ENCODE results near the gene HOXC6. TPM values are rescaled to one million over a fixed set of nuclear protein-coding genes. Genes with fewer than 3 reads are reported as not detected.
A peak's percentile ranks its signal among the peaks of the same experiment; 100 is the strongest.

HOXC6 gene
- total and polyA plus RNA-seq, 2 of the 13 experiments (the other 11 are each of a cell fraction or from before 2014, with no cell fraction given): not detected

GRCh38 chr12:54005531-54005852 is 22.7 kb upstream of the HOXC6 start:
- Histone ChIP-seq H3K9ac (ENCODE audit: insufficient read depth, low read depth, low read length) (no peak overlapping the region), H3K9me3 (ENCODE audit: low read length) (no peaks in the 10 kb centered on the region), H3K27ac (ENCODE audit: extremely low read length, insufficient read depth, low read length) (no peak overlapping the region), H4K20me1 (ENCODE audit: insufficient read depth, low read length) (no peaks in the 10 kb centered on the region), H3K27me3 (ENCODE audit: control insufficient read depth in 1 of 2, insufficient read depth in 2 of 2, low read length in 2 of 2) (peaks cover 29 to 91% of the 10 kb centered on the region in 2 experiments), H3K4me2 (ENCODE audit: low read depth, low read length) (peak overlapping the region; percentile 73), H2AFZ (ENCODE audit: low read length) (no peak overlapping the region), H3K4me3 (replicated peaks in 1 of 3; ENCODE audit: insufficient read depth in 1 of 3, low read depth in 2 of 3, low read length in 3 of 3) (peak overlapping the region in 1 of 3 experiments; percentile 42; a peak in 3 of 6 replicates), H3K79me2 (ENCODE audit: insufficient read depth, low read length) (no peaks in the 10 kb centered on the region), H3K4me1 (ENCODE audit: insufficient read depth, low read length) (peaks cover 25% of the 10 kb centered on the region), H3K36me3 (replicated peaks in 1 of 2; ENCODE audit: control insufficient read depth in 1 of 2, insufficient read depth in 2 of 2, low read length in 2 of 2) (no peaks in the 10 kb centered on the region)
- ChIA-PET CTCF (ENCODE audit: low intra/inter-chr PET ratio, low total read pairs) (interaction anchor here (1.1 to 3.3 kb wide), 6 partner anchors 16 to 210 kb away, joined by 3 to 48 read pairs (median 12); no protein-coding TSS in a partner anchor), POLR2A (interaction anchor here (0.7 to 1.4 kb wide), 3 partner anchors 189 to 275 kb away, joined by 3 read pairs; partner anchors contain the start of genes CBX5 and HNRNPA1)
- no peak for TF ChIP-seq ARNT (IDR thresholded peaks at IDR 0.05)
- no peak for TF ChIP-seq ZNF143 (CRISPR knock-in tag; IDR thresholded peaks at IDR 0.05)
- no peak for TF ChIP-seq BHLHE40 (IDR thresholded peaks at IDR 0.05; ENCODE audit: low read length)
- TF ChIP-seq GZF1 (CRISPR knock-in tag; IDR thresholded peaks at IDR 0.05): no peak
- no peak for DNase-seq (ENCODE audit: low spot score)
- peak; percentile 19; the same call in 2 of the 3 replicates for ATAC-seq
- BruUV-seq (replicated peaks): no TSS peak
- FAIRE-seq: no peak
- intact Hi-C loops (cut with micrococcal nuclease; ENCODE audit: unreplicated experiment): loop anchor here (10.0 kb wide), 1 partner anchor 359 kb away; the partner anchor contains the start of gene GPR84
- 14% methylated on average over 26 of the region's 26 CpGs for WGBS (ENCODE audit: low lambda C conversion rate)
- in situ Hi-C loops (cut with HindIII; ENCODE audit: extremely low pct_ligation_motif_present, low pct_unique_long_range_greater_than_20kb): no loop called here

- CTCF ChIA-PET (ENCODE audit: low intra/inter-chr PET ratio, low total read pairs): interaction anchor here (0.7 to 3.3 kb wide), 7 partner anchors 17 to 211 kb away, joined by 3 to 48 read pairs (median 9); no protein-coding TSS in a partner anchor
- Histone ChIP-seq H4K20me1 (ENCODE audit: insufficient read depth, low read length) (no peaks in the 10 kb centered on the region), H3K27ac (ENCODE audit: extremely low read length, insufficient read depth, low read length) (no peak overlapping the region), H3K79me2 (ENCODE audit: insufficient read depth, low read length) (no peaks in the 10 kb centered on the region), H3K9me3 (ENCODE audit: low read length) (no peaks in the 10 kb centered on the region), H3K9ac (ENCODE audit: insufficient read depth, low read depth, low read length) (no peak overlapping the region), H3K27me3 (ENCODE audit: control insufficient read depth in 1 of 2, insufficient read depth in 2 of 2, low read length in 2 of 2) (peaks cover 30 to 91% of the 10 kb centered on the region in 2 experiments), H3K4me1 (ENCODE audit: insufficient read depth, low read length) (peaks cover 24% of the 10 kb centered on the region), H3K4me2 (ENCODE audit: low read depth, low read length) (peak overlapping the region; percentile 73), H2AFZ (ENCODE audit: low read length) (no peak overlapping the region), H3K36me3 (replicated peaks in 1 of 2; ENCODE audit: control insufficient read depth in 1 of 2, insufficient read depth in 2 of 2, low read length in 2 of 2) (no peaks in the 10 kb centered on the region), H3K4me3 (replicated peaks in 1 of 3; ENCODE audit: insufficient read depth in 1 of 3, low read depth in 2 of 3, low read length in 3 of 3) (peak overlapping the region in 1 of 3 experiments; percentile 48; a peak in 2 of 6 replicates)
- FAIRE-seq (no peak), DNase-seq (ENCODE audit: low spot score) (peak; percentile 73), ATAC-seq (peak; percentile 84)
- 8% methylated on average over 37 of the region's 39 CpGs for WGBS (ENCODE audit: low lambda C conversion rate)
- in situ Hi-C loops (cut with HindIII; ENCODE audit: extremely low pct_ligation_motif_present, low pct_unique_long_range_greater_than_20kb) (no loop called here), intact Hi-C loops (cut with micrococcal nuclease; ENCODE audit: unreplicated experiment) (loop anchor here (1.0 to 10.0 kb wide), 4 partner anchors 185 to 359 kb away; partner anchors contain the start of gene GPR84)
- BruUV-seq (replicated peaks): no TSS peak
- POLR2A ChIA-PET: interaction anchor here (0.7 to 1.4 kb wide), 3 partner anchors 189 to 274 kb away, joined by 3 read pairs; partner anchors contain the start of genes CBX5 and HNRNPA1
- TF ChIP-seq CEBPZ (IDR thresholded peaks at IDR 0.05; ENCODE audit: low read length) (no peak), ZFX (CRISPR knock-in tag; IDR thresholded peaks at IDR 0.05; ENCODE audit: low read depth) (peak; percentile 43; the same call in 1 of the 2 replicates), ZNF776 (CRISPR knock-in tag; IDR thresholded peaks at IDR 0.05) (no peak), ZNF367 (CRISPR knock-in tag; IDR thresholded peaks at IDR 0.05; ENCODE audit: borderline replicate concordance) (no peak), HOXA5 (CRISPR knock-in tag; IDR thresholded peaks at IDR 0.05) (0 out of 2 replicates have a peak, but pooled peaks have one; percentile 39), DZIP1 (CRISPR knock-in tag; IDR thresholded peaks at IDR 0.05) (no peak)
Measured at GRCh38 chr12:54005853-54006558, 22.2 kb upstream of the HOXC6 start.

All from HepG2 (cell line).